ENCODE measurements around the gene TMEM200A.

DNA sequence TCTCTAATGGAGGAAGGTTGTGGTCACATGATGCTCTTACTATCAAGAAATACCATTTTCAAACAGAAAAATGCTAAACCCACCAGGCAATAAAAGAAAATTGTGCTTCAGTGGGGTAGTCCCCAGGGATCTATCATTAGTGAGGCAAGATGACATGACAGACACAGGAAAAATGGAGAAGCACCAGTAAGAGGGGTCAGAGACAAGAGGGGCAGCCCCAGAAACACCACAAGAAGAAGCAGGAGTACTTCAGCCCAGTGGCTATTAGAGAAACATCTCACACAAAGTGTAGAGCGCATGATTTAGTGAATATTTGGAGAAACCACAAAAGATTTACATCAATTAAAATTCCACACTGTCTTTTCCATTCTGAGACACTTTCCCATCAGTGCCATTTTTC is 10.2 kb upstream of the TMEM200A start:
- TF ChIP-seq, protein P1, sequence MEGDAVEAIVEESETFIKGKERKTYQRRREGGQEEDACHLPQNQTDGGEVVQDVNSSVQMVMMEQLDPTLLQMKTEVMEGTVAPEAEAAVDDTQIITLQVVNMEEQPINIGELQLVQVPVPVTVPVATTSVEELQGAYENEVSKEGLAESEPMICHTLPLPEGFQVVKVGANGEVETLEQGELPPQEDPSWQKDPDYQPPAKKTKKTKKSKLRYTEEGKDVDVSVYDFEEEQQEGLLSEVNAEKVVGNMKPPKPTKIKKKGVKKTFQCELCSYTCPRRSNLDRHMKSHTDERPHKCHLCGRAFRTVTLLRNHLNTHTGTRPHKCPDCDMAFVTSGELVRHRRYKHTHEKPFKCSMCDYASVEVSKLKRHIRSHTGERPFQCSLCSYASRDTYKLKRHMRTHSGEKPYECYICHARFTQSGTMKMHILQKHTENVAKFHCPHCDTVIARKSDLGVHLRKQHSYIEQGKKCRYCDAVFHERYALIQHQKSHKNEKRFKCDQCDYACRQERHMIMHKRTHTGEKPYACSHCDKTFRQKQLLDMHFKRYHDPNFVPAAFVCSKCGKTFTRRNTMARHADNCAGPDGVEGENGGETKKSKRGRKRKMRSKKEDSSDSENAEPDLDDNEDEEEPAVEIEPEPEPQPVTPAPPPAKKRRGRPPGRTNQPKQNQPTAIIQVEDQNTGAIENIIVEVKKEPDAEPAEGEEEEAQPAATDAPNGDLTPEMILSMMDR (IDR thresholded peaks at IDR 0.05), result no peak
- TF ChIP-seq POLR2A (IDR thresholded peaks at IDR 0.05), result no peak

Measured in body of pancreas (tissue), 4 donors.